ENCODE results near the gene HEXA. TPM values are rescaled to one million over a fixed set of nuclear protein-coding genes. Genes with fewer than 3 reads are reported as not detected.

The HEXA gene
- total and polyA plus RNA-seq, 9 of the 15 experiments (the other 6 are each of a cell fraction or from before 2014, with no cell fraction given) = 22.2 to 136 (median 68.9) TPM

DNA sequence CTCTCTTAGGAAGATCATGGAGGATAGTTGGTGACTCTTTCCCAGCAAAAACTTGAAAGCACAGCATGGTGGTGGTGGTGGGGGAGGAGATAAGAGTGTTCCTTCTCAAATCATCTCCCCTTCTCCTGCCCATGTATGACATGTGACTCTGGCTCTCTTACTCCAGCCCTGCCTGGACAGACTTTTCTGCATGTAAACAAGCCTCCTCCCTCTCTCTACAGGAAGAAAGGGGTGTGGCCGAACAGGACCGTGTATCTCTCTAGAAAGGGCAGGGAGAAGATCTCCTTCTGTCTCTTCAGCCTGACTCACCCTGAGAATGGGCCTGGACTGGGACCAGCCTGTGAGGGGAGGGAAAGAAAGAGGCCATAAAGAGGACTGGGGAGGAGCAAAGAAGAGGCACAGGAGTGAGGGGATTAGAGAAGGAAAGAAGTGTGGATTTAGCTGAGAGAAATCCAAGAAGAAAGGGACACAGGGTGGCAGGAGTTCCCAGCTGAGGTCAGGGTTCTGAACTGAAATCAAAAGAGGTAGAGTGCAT lies 57.3 kb downstream of the HEXA start:
- H3K79me2 ChIP-seq (ENCODE audit: control insufficient read depth, insufficient read depth, low read length) = no peaks in the 10 kb centered on the region
- H3K4me3 ChIP-seq = no peak overlapping the region
- no TSS peak for BruUV-seq (replicated peaks)
- H3K27ac ChIP-seq (ENCODE audit: extremely low read depth, low read depth, low read length) = no peak overlapping the region
- H3K9ac ChIP-seq (ENCODE audit: insufficient read depth in 1 of 2, low read depth in 2 of 2, low read length in 2 of 2) = no peak overlapping the region
- FAIRE-seq (no peak), ATAC-seq (no peak), DNase-seq (ENCODE audit: extremely low read depth in 1 of 4, low spot score in 3 of 4) (peak in 2 of 4 experiments; percentile 23 to 34)
- ChIA-PET CTCF (ENCODE audit: low intra/inter-chr PET ratio) (interaction anchor here (0.7 kb wide), 1 partner anchor 44 kb away, joined by 3 read pairs; no protein-coding TSS in a partner anchor), POLR2A (interaction anchor here (1.1 kb wide), 1 partner anchor 14 kb away, joined by 3 read pairs; no protein-coding TSS in a partner anchor)
- no peak overlapping the region for H2AFZ ChIP-seq (ENCODE audit: low read depth, low read length)
- no peaks in the 10 kb centered on the region for H3K9me3 ChIP-seq (replicated peaks; ENCODE audit: control insufficient read depth, insufficient read depth, low read depth, low read length)
- no peaks in the 10 kb centered on the region for H3K9me1 ChIP-seq (ENCODE audit: control insufficient read depth, insufficient read depth, low read length)
- WGBS (ENCODE audit: insufficient coverage, low coverage, missing lambda C conversion rate) = 0% methylated on average over 1 of the region's 2 CpGs
- H3K27me3 ChIP-seq (ENCODE audit: control insufficient read depth in 2 of 2, insufficient read depth in 2 of 2, low read length in 2 of 2) = no peaks in the 10 kb centered on the region; a peak in 1 of 5 replicates
- H3K36me3 ChIP-seq (ENCODE audit: control insufficient read depth, insufficient read depth, low read length) = no peaks in the 10 kb centered on the region
- peaks cover 6% of the 10 kb centered on the region for H4K20me1 ChIP-seq (replicated peaks; ENCODE audit: control insufficient read depth, insufficient read depth, low read length)
- H3K4me1 ChIP-seq (replicated peaks in 1 of 2; ENCODE audit: control insufficient read depth in 2 of 2, insufficient read depth in 2 of 2, low read length in 2 of 2) = peaks cover 0 to 11% of the 10 kb centered on the region in 2 experiments; a peak in 3 of 5 replicates
- in situ Hi-C loops (cut with MboI) (loop anchor here (25.0 kb wide), 3 partner anchors 769 to 1769 kb away; partner anchors contain the start of gene GOLGA6A), intact Hi-C loops (cut with micrococcal nuclease) (loop anchor here (10.0 kb wide), 1 partner anchor 266 kb away; no protein-coding TSS in a partner anchor)
- H3K4me2 ChIP-seq (ENCODE audit: insufficient read depth, low read length) = no peak overlapping the region
- TF ChIP-seq ZNF507 (tag; conservative IDR thresholded peaks at IDR 0.05) = no peak
- no peak for TF ChIP-seq STAT5B (CRISPR knock-in tag; IDR thresholded peaks at IDR 0.05)
- peak in 1 of 2 experiments; percentile 60; a peak in 1 of 4 replicates for TF ChIP-seq FOXA3 (CRISPR knock-in tag; conservative IDR thresholded peaks at IDR 0.05 in 1 of 2, IDR thresholded peaks at IDR 0.05 in 1 of 2)
- no peak for TF ChIP-seq NFYB (IDR thresholded peaks at IDR 0.05; ENCODE audit: extremely low read depth, insufficient read length)
- TF ChIP-seq, protein P1, sequence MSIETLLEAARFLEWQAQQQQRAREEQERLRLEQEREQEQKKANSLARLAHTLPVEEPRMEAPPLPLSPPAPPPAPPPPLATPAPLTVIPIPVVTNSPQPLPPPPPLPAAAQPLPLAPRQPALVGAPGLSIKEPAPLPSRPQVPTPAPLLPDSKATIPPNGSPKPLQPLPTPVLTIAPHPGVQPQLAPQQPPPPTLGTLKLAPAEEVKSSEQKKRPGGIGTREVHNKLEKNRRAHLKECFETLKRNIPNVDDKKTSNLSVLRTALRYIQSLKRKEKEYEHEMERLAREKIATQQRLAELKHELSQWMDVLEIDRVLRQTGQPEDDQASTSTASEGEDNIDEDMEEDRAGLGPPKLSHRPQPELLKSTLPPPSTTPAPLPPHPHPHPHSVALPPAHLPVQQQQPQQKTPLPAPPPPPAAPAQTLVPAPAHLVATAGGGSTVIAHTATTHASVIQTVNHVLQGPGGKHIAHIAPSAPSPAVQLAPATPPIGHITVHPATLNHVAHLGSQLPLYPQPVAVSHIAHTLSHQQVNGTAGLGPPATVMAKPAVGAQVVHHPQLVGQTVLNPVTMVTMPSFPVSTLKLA (conservative IDR thresholded peaks at IDR 0.05) = no peak
- no peak for TF ChIP-seq POLR2G (IDR thresholded peaks at IDR 0.05; ENCODE audit: low read depth, low read length)
- no peak for TF ChIP-seq MIER1 (IDR thresholded peaks at IDR 0.05; ENCODE audit: low read depth)
- peak; percentile 54; the same call in 1 of the 2 replicates for TF ChIP-seq ZNF766 (CRISPR knock-in tag; conservative IDR thresholded peaks at IDR 0.05)
- TF ChIP-seq MXI1 (IDR thresholded peaks at IDR 0.05; ENCODE audit: low read depth, low read length) = no peak
- no peak for TF ChIP-seq ZNF239 (CRISPR knock-in tag; IDR thresholded peaks at IDR 0.05)
- no peak for TF ChIP-seq NFIX (CRISPR knock-in tag; IDR thresholded peaks at IDR 0.05; ENCODE audit: low read depth)
- TF ChIP-seq, protein P2, sequence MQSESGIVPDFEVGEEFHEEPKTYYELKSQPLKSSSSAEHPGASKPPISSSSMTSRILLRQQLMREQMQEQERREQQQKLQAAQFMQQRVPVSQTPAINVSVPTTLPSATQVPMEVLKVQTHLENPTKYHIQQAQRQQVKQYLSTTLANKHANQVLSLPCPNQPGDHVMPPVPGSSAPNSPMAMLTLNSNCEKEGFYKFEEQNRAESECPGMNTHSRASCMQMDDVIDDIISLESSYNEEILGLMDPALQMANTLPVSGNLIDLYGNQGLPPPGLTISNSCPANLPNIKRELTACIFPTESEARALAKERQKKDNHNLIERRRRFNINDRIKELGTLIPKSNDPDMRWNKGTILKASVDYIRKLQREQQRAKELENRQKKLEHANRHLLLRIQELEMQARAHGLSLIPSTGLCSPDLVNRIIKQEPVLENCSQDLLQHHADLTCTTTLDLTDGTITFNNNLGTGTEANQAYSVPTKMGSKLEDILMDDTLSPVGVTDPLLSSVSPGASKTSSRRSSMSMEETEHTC (IDR thresholded peaks at IDR 0.05) = no peak
- TF ChIP-seq, protein P3, sequence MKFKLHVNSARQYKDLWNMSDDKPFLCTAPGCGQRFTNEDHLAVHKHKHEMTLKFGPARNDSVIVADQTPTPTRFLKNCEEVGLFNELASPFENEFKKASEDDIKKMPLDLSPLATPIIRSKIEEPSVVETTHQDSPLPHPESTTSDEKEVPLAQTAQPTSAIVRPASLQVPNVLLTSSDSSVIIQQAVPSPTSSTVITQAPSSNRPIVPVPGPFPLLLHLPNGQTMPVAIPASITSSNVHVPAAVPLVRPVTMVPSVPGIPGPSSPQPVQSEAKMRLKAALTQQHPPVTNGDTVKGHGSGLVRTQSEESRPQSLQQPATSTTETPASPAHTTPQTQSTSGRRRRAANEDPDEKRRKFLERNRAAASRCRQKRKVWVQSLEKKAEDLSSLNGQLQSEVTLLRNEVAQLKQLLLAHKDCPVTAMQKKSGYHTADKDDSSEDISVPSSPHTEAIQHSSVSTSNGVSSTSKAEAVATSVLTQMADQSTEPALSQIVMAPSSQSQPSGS (CRISPR knock-in tag; IDR thresholded peaks at IDR 0.05) = no peak
- TF ChIP-seq CBX5 (IDR thresholded peaks at IDR 0.05; ENCODE audit: borderline replicate concordance, low read depth) = no peak
- TF ChIP-seq ZNF436 (CRISPR knock-in tag; IDR thresholded peaks at IDR 0.05) = no peak
- TF ChIP-seq, protein P4, sequence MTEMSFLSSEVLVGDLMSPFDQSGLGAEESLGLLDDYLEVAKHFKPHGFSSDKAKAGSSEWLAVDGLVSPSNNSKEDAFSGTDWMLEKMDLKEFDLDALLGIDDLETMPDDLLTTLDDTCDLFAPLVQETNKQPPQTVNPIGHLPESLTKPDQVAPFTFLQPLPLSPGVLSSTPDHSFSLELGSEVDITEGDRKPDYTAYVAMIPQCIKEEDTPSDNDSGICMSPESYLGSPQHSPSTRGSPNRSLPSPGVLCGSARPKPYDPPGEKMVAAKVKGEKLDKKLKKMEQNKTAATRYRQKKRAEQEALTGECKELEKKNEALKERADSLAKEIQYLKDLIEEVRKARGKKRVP (CRISPR knock-in tag; IDR thresholded peaks at IDR 0.05) = no peak
- TF ChIP-seq FOXK2 (conservative IDR thresholded peaks at IDR 0.05 in 1 of 2, IDR thresholded peaks at IDR 0.05 in 1 of 2; ENCODE audit: low read depth in 2 of 2) = peak; percentile 74 to 75; a peak in 2 of 4 replicates
